Neural cell (in vitro differentiated cells): ENCODE data around the gene MGAT5. TPM values are rescaled to one million over a fixed set of nuclear protein-coding genes. Genes with fewer than 3 reads are reported as not detected.

Experiments
- H2AFZ ChIP-seq: fragments of 200-600, 300-800 bp; sonication (generic), shearing (Covaris generic); 2 replicates; pipeline ENCODE4 v1.6.0; 2014; ENCODE audit warnings: low read depth, mild to moderate bottlenecking, antibody characterized with exemption, low read length, moderate library complexity
- H3F3A ChIP-seq: fragments of 200-600 bp; shearing (Covaris generic); 2 replicates; pipeline ENCODE4 v1.6.1; 2016; ENCODE audit warnings: mild to moderate bottlenecking, moderate library complexity, mixed read lengths, antibody characterized with exemption, low read length; ENCODE audit not compliant: insufficient read depth, poor library complexity, severe bottlenecking
- H3K27ac ChIP-seq: fragments of 200-600, 300-800 bp; sonication (generic), shearing (Covaris generic); 2 replicates; pipeline ENCODE4 v1.5.1; 2014; ENCODE audit warnings: mild to moderate bottlenecking, low read length, moderate library complexity
- H3K27me3 ChIP-seq: fragments of 300-800, 200-600 bp; sonication (generic), shearing (Covaris generic); 2 replicates; pipeline ENCODE4 v1.6.0; 2014; ENCODE audit warnings: mild to moderate bottlenecking, low read depth, low read length, moderate library complexity; ENCODE audit not compliant: insufficient read depth
- H3K36me3 ChIP-seq: fragments of 300-800, 200-600 bp; sonication (generic), shearing (Covaris generic); 2 replicates; pipeline ENCODE4 v1.5.1; 2014; ENCODE audit warnings: mild to moderate bottlenecking, antibody characterized with exemption, low read length, moderate library complexity; ENCODE audit not compliant: insufficient read depth
- H3K4me2 ChIP-seq: fragments of 300-800, 200-600 bp; sonication (generic), shearing (Covaris generic); 2 replicates; pipeline ENCODE4 v1.6.0; 2014; ENCODE audit warnings: mild to moderate bottlenecking, low read length
- H3K4me3 ChIP-seq: fragments of 300-800, 200-600 bp; sonication (generic), shearing (Covaris generic); 2 replicates; pipeline ENCODE4 v1.5.1; 2014; ENCODE audit warnings: mild to moderate bottlenecking, low read length, moderate library complexity
- H3K79me2 ChIP-seq: fragments of 200-600 bp; shearing (Covaris generic); replicated peaks from 2 replicates; pipeline ENCODE4 v1.6.0; 2014; ENCODE audit warnings: mild to moderate bottlenecking, low read length, moderate library complexity; ENCODE audit not compliant: insufficient read depth
- H3K9ac ChIP-seq: fragments of 300-800, 200-600 bp; sonication (generic), shearing (Covaris generic); 2 replicates; pipeline ENCODE4 v1.6.1; 2016; ENCODE audit warnings: mild to moderate bottlenecking, low read length, mixed read lengths
- H3K9me2 ChIP-seq: fragments of 200-600 bp; shearing (Covaris generic); 2 replicates; pipeline ENCODE4 v1.6.1; 2016; ENCODE audit warnings: mild to moderate bottlenecking, low read length, mixed read lengths; ENCODE audit not compliant: insufficient read depth
- H3K9me3 ChIP-seq: fragments of 200-600, 300-800 bp; sonication (generic), shearing (Covaris generic); 2 replicates; pipeline ENCODE4 v1.6.1; 2016; ENCODE audit warnings: mild to moderate bottlenecking, mixed run types, low read length, moderate library complexity, mixed read lengths
- H4K20me1 ChIP-seq: fragments of 200-600 bp; shearing (Covaris generic); 2 replicates; pipeline ENCODE4 v1.6.1; 2016; ENCODE audit warnings: mild to moderate bottlenecking, mixed run types; ENCODE audit not compliant: insufficient read depth
- CTCF ChIP-seq: fragments of 450-650 bp; IDR thresholded peaks from 2 replicates; pipeline ENCODE4 v1.5.1; 2014; ENCODE audit warnings: antibody characterized with exemption, mild to moderate bottlenecking, moderate library complexity; ENCODE audit not compliant: poor library complexity, severe bottlenecking
- EP300 ChIP-seq: fragments of 450-650 bp; conservative IDR thresholded peaks from 2 replicates; pipeline ENCODE4 v1.6.1; 2014; ENCODE audit warnings: antibody characterized with exemption, mild to moderate bottlenecking, moderate library complexity; ENCODE audit not compliant: poor library complexity, severe bottlenecking
- EZH2 ChIP-seq: fragments of 200-600, 300-800 bp; shearing (Covaris generic), sonication (generic); IDR thresholded peaks from 2 replicates; pipeline ENCODE4 v1.6.1; 2014; ENCODE audit warnings: antibody characterized with exemption, low read length, borderline replicate concordance, mild to moderate bottlenecking; ENCODE audit not compliant: insufficient read depth, poor library complexity, severe bottlenecking
- MXI1 ChIP-seq: fragments of 450-650 bp; conservative IDR thresholded peaks from 2 replicates; pipeline ENCODE4 v1.6.1; 2014; ENCODE audit warnings: antibody characterized with exemption, mild to moderate bottlenecking; ENCODE audit not compliant: poor library complexity, severe bottlenecking
- POLR2AphosphoS5 ChIP-seq: IDR thresholded peaks from 2 replicates; pipeline ENCODE4 v1.6.1; 2012
- REST ChIP-seq: IDR thresholded peaks from 2 replicates; pipeline ENCODE4 v1.6.1; 2012; ENCODE audit warnings: borderline replicate concordance
- SMC3 ChIP-seq: fragments of 450-650 bp; conservative IDR thresholded peaks from 2 replicates; pipeline ENCODE4 v1.6.1; 2014; ENCODE audit warnings: antibody characterized with exemption, mild to moderate bottlenecking, moderate library complexity; ENCODE audit not compliant: poor library complexity
- TAF1 ChIP-seq: IDR thresholded peaks from 2 replicates; pipeline ENCODE4 v1.6.1; 2012; ENCODE audit warnings: low read depth
- polyA plus RNA-seq: library from polyadenylated mRNA; depleted of rRNA; stranded (reverse); fragments of >200 nt; gene quantifications from 2 replicates; pipeline ENCODE4 v1.2.3, GENCODE V29; 2014

Gene MGAT5
- polyA plus RNA-seq, 1 donor from 2014 or later, result 40.9 TPM

GRCh38 chr2:134361648-134362047 is 107.8 kb downstream of the MGAT5 start:
- Histone ChIP-seq H3K27ac (no peak overlapping the region), H3K4me3 (no peak overlapping the region), H3K9ac (no peak overlapping the region), H4K20me1 (no peaks in the 10 kb centered on the region), H3K27me3 (no peaks in the 10 kb centered on the region), H3K79me2 (no peaks in the 10 kb centered on the region), H3K9me3 (no peaks in the 10 kb centered on the region), H3K36me3 (peaks cover 10% of the 10 kb centered on the region), H2AFZ (no peak overlapping the region), H3K9me2 (no peaks in the 10 kb centered on the region), H3K4me2 (no peak overlapping the region), H3F3A (no peaks in the 10 kb centered on the region)
- TF ChIP-seq REST, result no peak

GRCh38 chr2:134362152-134362668 is 108.3 kb downstream of the MGAT5 start:
- no peak overlapping the region for H3K4me3 ChIP-seq
- no peak overlapping the region for H3K27ac ChIP-seq
- TF ChIP-seq TAF1 (no peak), MXI1 (no peak), EP300 (no peak), POLR2AphosphoS5 (no peak), SMC3 (no peak), CTCF (no peak), REST (no peak), EZH2 (no peak)
- H3K27me3 ChIP-seq, result no peaks in the 10 kb centered on the region
- H3K79me2 ChIP-seq, result no peaks in the 10 kb centered on the region
- no peaks in the 10 kb centered on the region for H4K20me1 ChIP-seq
- no peak overlapping the region for H3K9ac ChIP-seq
- H3K36me3 ChIP-seq, result peaks cover 10% of the 10 kb centered on the region
- H3K4me2 ChIP-seq, result no peak overlapping the region
- H3K9me3 ChIP-seq, result no peaks in the 10 kb centered on the region
- no peaks in the 10 kb centered on the region for H3F3A ChIP-seq
- H3K9me2 ChIP-seq, result no peaks in the 10 kb centered on the region
- no peak overlapping the region for H2AFZ ChIP-seq
